GM21723 (cell line): Measurements from ENCODE around the gene PLPPR4.
"Not testable (repeated sequence)": the region's sequence is repeated elsewhere in the genome, so short reads cannot be mapped to it uniquely, and the experiment has no call there.

ENCODE experiments used
- ATAC-seq: cut with Tn5 transposase; IDR thresholded peaks from one replicate; pipeline ENCODE4 v1.9.1; 2021; ENCODE audit warnings: mild to moderate bottlenecking, moderate library complexity; ENCODE audit not compliant: unreplicated experiment

PLPPR4 gene

GRCh38 chr1:99266726-99267125, 2.4 kb downstream of the PLPPR4 start:
- no peak for ATAC-seq

GRCh38 chr1:99268021-99268420, 3.7 kb downstream of the PLPPR4 start:
- no peak for ATAC-seq

- no peak for ATAC-seq
Observed at GRCh38 chr1:99269321-99269720, 5.0 kb downstream of the PLPPR4 start.

GRCh38 chr1:99270646-99271045, 6.4 kb downstream of the PLPPR4 start:
- no peak for ATAC-seq

GRCh38 chr1:99271249-99271648, 7.0 kb downstream of the PLPPR4 start:
- no peak for ATAC-seq

GRCh38 chr1:99277066-99277465, 12.8 kb downstream of the PLPPR4 start:
- no peak for ATAC-seq

GRCh38 chr1:99279525-99279924, 15.2 kb downstream of the PLPPR4 start:
- no peak for ATAC-seq

GRCh38 chr1:99281105-99281504, 16.8 kb downstream of the PLPPR4 start:
- no peak for ATAC-seq

- no peak for ATAC-seq
Observed at GRCh38 chr1:99282536-99282935, 18.2 kb downstream of the PLPPR4 start.

GRCh38 chr1:99283521-99283920, 19.2 kb downstream of the PLPPR4 start:
- ATAC-seq, result not testable (repeated sequence)

- no peak for ATAC-seq
Observed at GRCh38 chr1:99292886-99293285, 28.6 kb downstream of the PLPPR4 start.

- no peak for ATAC-seq
Observed at GRCh38 chr1:99297923-99298322, 33.6 kb downstream of the PLPPR4 start.

- no peak for ATAC-seq
Observed at GRCh38 chr1:99304725-99305282, 40.5 kb downstream of the PLPPR4 start.

- ATAC-seq, result no peak
Observed at GRCh38 chr1:99305626-99306025, 41.3 kb downstream of the PLPPR4 start.

- no peak for ATAC-seq
Observed at GRCh38 chr1:99306056-99306455, 41.8 kb downstream of the PLPPR4 start.

GRCh38 chr1:99306644-99307043, 42.4 kb downstream of the PLPPR4 start:
- no peak for ATAC-seq

GRCh38 chr1:99315305-99315704, 51.0 kb downstream of the PLPPR4 start:
- ATAC-seq, result no peak

GRCh38 chr1:99326215-99326949, 62.1 kb downstream of the PLPPR4 start:
- ATAC-seq, result no peak

- no peak for ATAC-seq
Observed at GRCh38 chr1:99327357-99327756, 63.1 kb downstream of the PLPPR4 start.

- ATAC-seq, result no peak
Observed at GRCh38 chr1:99328171-99328570, 63.9 kb downstream of the PLPPR4 start.

GRCh38 chr1:99331083-99331482, 66.8 kb downstream of the PLPPR4 start:
- no peak for ATAC-seq

GRCh38 chr1:99331636-99332035, 67.3 kb downstream of the PLPPR4 start:
- ATAC-seq, result no peak

GRCh38 chr1:99332561-99332960, 68.3 kb downstream of the PLPPR4 start:
- no peak for ATAC-seq
